ENCODE data around the gene ZSCAN10. TPM values are rescaled to one million over a fixed set of nuclear protein-coding genes. Genes with fewer than 3 reads are reported as not detected.

The ZSCAN10 gene
- total and polyA plus RNA-seq, 7 donors = 0.07 to 0.16 TPM; not detected in 5

DNA sequence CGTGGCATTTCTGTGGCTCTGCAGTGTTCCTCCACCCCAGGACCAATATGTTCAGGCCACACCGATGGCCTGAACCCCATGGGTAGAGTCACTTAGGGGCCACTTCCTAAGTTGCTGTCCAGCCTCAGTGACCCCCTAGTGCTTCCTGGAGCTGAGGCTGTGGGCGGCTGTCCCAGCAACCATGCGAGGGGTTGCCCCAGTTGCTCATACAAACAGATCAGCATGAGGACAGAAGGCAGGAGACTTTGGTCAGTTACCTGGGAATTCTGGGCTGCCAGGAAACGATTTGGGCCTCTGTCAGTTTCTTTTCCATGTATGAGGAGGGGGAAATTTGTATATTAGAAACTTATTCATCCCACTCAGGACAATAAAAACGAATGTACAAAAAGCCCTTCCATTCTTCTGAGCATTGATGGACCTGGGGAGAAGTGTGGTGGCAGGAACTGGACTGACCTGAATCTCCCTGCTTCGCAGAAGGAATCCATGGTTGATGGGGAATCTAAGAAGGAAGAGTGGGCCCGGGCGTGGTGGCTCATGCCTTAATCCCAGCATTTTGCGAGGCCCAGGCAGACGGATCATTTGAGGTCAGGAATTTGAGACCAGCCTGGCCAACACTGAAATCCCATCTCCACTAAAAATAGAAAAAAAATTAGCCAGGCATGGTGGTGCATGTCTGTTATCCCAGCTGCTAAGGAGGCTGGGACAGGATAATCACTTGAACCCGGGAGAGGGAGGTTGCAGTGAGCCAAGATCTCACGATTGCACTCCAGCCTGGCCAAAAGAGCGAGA, 38.6 kb downstream of the ZSCAN10 start:
- ATAC-seq (peak in 1 of 4 donors; percentile 31), DNase-seq (no peak)
- H3K36me3 ChIP-seq (ENCODE audit: insufficient read depth in 1 of 2, low read depth in 1 of 2) = no peaks in the 10 kb centered on the region
- H3K27me3 ChIP-seq (ENCODE audit: insufficient read depth in 3 of 3, low read length in 2 of 3) = no peaks in the 10 kb centered on the region
- H3K27ac ChIP-seq = peak overlapping the region; percentile 76
- H3K4me1 ChIP-seq = peaks cover 47% of the 10 kb centered on the region
- WGBS, 3 donors = 37 to 39% (median 39%) methylated on average over 14 of the region's 14 CpGs
- TF ChIP-seq, protein P1, sequence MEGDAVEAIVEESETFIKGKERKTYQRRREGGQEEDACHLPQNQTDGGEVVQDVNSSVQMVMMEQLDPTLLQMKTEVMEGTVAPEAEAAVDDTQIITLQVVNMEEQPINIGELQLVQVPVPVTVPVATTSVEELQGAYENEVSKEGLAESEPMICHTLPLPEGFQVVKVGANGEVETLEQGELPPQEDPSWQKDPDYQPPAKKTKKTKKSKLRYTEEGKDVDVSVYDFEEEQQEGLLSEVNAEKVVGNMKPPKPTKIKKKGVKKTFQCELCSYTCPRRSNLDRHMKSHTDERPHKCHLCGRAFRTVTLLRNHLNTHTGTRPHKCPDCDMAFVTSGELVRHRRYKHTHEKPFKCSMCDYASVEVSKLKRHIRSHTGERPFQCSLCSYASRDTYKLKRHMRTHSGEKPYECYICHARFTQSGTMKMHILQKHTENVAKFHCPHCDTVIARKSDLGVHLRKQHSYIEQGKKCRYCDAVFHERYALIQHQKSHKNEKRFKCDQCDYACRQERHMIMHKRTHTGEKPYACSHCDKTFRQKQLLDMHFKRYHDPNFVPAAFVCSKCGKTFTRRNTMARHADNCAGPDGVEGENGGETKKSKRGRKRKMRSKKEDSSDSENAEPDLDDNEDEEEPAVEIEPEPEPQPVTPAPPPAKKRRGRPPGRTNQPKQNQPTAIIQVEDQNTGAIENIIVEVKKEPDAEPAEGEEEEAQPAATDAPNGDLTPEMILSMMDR (IDR thresholded peaks at IDR 0.05) = no peak
- no peak overlapping the region for H3K4me3 ChIP-seq
- intact Hi-C loops (cut with DNase I) = loop anchor here (5.0 kb wide), 1 partner anchor 37 kb away; the partner anchor contains the start of gene ZSCAN10 (in 2 of the 2)
- H3K9me3 ChIP-seq = no peaks in the 10 kb centered on the region

DNA sequence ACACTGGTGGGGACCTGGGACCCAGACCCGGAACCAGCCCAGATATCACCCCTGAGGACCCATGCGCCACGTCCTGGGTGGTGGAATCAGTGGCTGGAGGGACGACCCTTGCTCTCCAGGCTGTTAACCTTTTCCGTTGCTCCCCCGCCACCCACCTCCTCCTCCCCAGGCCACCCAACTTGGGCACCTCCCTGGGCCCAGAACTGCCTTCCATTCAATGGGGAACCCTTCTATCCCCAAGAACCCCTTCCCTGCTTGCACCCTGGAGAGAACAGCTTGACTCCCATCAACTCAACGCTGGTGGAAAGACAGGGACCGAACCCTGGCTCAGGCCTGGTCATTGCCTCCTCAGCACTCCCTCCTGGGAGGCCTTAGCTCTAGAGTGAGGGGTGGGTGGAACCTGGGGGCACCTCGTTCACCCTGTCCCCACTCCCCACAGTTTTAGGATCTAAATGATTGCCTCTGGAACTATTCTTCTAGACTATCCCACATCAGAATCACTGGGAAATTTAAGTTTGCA, 39.3 kb downstream of the ZSCAN10 start:
- 41 to 47% (median 42%) methylated on average over 9 of the region's 9 CpGs for WGBS, 3 donors
- Histone ChIP-seq H3K27me3 (ENCODE audit: insufficient read depth in 3 of 3, low read length in 2 of 3) (no peaks in the 10 kb centered on the region), H3K36me3 (ENCODE audit: insufficient read depth in 1 of 2, low read depth in 1 of 2) (no peaks in the 10 kb centered on the region), H3K4me1 (peaks cover 40% of the 10 kb centered on the region), H3K9me3 (no peaks in the 10 kb centered on the region), H3K4me3 (peak overlapping the region; percentile 90), H3K27ac (peak overlapping the region; percentile 76)
- intact Hi-C loops (cut with DNase I) = loop anchor here (1.0 to 5.0 kb wide), 5 partner anchors 38 to 111 kb away; partner anchors contain the start of gene ZSCAN10 (in 2 of the 2)
- no peak for ATAC-seq
- DNase-seq = no peak
- TF ChIP-seq, protein P1 (IDR thresholded peaks at IDR 0.05) = no peak

GRCh38 chr16:3059041-3059722, 39.9 kb downstream of the ZSCAN10 start:
- peaks cover 35% of the 10 kb centered on the region for H3K4me1 ChIP-seq
- intact Hi-C loops (cut with DNase I) = loop anchor here (1.0 to 5.0 kb wide), 4 partner anchors 68 to 112 kb away; no protein-coding TSS in a partner anchor

More at GRCh38 chr16:3059041-3059722, 39.9 kb downstream of the ZSCAN10 start:
- ATAC-seq (peak; percentile 91 to 98 (median 94)), DNase-seq (peak; percentile 90 to 93)
- peak overlapping the region; percentile 90 for H3K4me3 ChIP-seq
- no peaks in the 10 kb centered on the region for H3K36me3 ChIP-seq (ENCODE audit: insufficient read depth in 1 of 2, low read depth in 1 of 2)
- no peaks in the 10 kb centered on the region for H3K9me3 ChIP-seq
- H3K27me3 ChIP-seq (ENCODE audit: insufficient read depth in 3 of 3, low read length in 2 of 3) = no peaks in the 10 kb centered on the region
- TF ChIP-seq, protein P1 (IDR thresholded peaks at IDR 0.05) = peak; percentile 97
- peak overlapping the region; percentile 76 for H3K27ac ChIP-seq
- 0 to 1% (median 1%) methylated on average over 20 to 67 of the region's 67 CpGs for WGBS, 3 donors

Measured in psoas muscle (tissue), 8 donors.